CD14-positive monocyte (primary cell): ENCODE measurements around the gene AOX1. TPM values are rescaled to one million over a fixed set of nuclear protein-coding genes. Genes with fewer than 3 reads are reported as not detected.

Experiments used
- DNase-seq, 3 donors: peaks; one replicate each; pipeline ENCODE4 v3.0.0-alpha.2; 2011 to 2022
- H2AFZ ChIP-seq: 2 replicates; pipeline ENCODE4 v1.6.0; 2012; ENCODE audit warnings: mild to moderate bottlenecking, low read depth, low read length, inconsistent platforms; ENCODE audit not compliant: insufficient read depth, poor library complexity, severe bottlenecking
- H3K27ac ChIP-seq, 2 donors: 1 replicate in 1 of 2; 2 replicates in 1 of 2; pipeline ENCODE4 v1.5.1; 2012 to 2013; ENCODE audit warnings: low read length in 2 of 2, control low read depth in 1 of 2, inconsistent platforms in 1 of 2, low read depth in 1 of 2, mild to moderate bottlenecking in 1 of 2
- H3K27me3 ChIP-seq, 2 donors: one replicate each; pipeline versions ENCODE4 v1.6.0 to v1.6.1; 2011 to 2013; ENCODE audit warnings: low read length in 2 of 2; ENCODE audit not compliant: control insufficient read depth in 2 of 2, insufficient read depth in 2 of 2
- H3K36me3 ChIP-seq, 2 donors: replicated peaks in 1 of 2; 1 replicate in 1 of 2; 2 replicates in 1 of 2; pipeline versions ENCODE4 v1.5.1 to v1.6.1; 2012 to 2013; ENCODE audit warnings: low read length in 2 of 2, control low read depth in 1 of 2, inconsistent platforms in 1 of 2, mild to moderate bottlenecking in 1 of 2; ENCODE audit not compliant: insufficient read depth in 2 of 2, control insufficient read depth in 1 of 2
- H3K4me1 ChIP-seq, 2 donors: 1 replicate in 1 of 2; 2 replicates in 1 of 2; pipeline versions ENCODE4 v1.5.1 to v1.6.1; 2012 to 2013; ENCODE audit warnings: low read length in 2 of 2, control low read depth in 1 of 2, inconsistent platforms in 1 of 2, mild to moderate bottlenecking in 1 of 2, moderate library complexity in 1 of 2; ENCODE audit not compliant: insufficient read depth in 2 of 2, control insufficient read depth in 1 of 2
- H3K4me2 ChIP-seq: replicated peaks from 2 replicates; pipeline ENCODE3; 2012; ENCODE audit warnings: low read length, moderate library complexity, mild to moderate bottlenecking; ENCODE audit not compliant: poor library complexity, severe bottlenecking; ENCODE audit errors: extremely low read depth
- H3K4me3 ChIP-seq, 3 experiments: fragments of 200-600 bp in 1 of 3; sonication (generic) in 1 of 3; replicated peaks in 1 of 3; 1 replicate in 2 of 3; 2 replicates in 1 of 3; pipeline ENCODE4 v1.5.1; 2011 to 2013; ENCODE audit warnings: low read length in 3 of 3, mild to moderate bottlenecking in 3 of 3, control low read depth in 2 of 3, low read depth in 2 of 3, inconsistent platforms in 1 of 3, moderate library complexity in 1 of 3
- H3K79me2 ChIP-seq: 2 replicates; pipeline ENCODE4 v1.6.0; 2012; ENCODE audit warnings: mild to moderate bottlenecking, control low read depth, inconsistent platforms, low read length, moderate library complexity; ENCODE audit not compliant: insufficient read depth
- H3K9ac ChIP-seq: 2 replicates; pipeline ENCODE4 v1.6.0; 2017; ENCODE audit warnings: low read length, mild to moderate bottlenecking; ENCODE audit not compliant: insufficient read depth, poor library complexity, severe bottlenecking
- H3K9me3 ChIP-seq, 2 donors: replicated peaks in 1 of 2; 1 replicate in 1 of 2; 2 replicates in 1 of 2; pipeline versions ENCODE4 v1.5.1 to v1.6.1; 2012 to 2013; ENCODE audit warnings: low read length in 2 of 2, control low read depth in 1 of 2; ENCODE audit not compliant: control insufficient read depth in 1 of 2, insufficient read depth in 1 of 2
- H4K20me1 ChIP-seq: 2 replicates; pipeline ENCODE4 v1.6.0; 2012; ENCODE audit warnings: mild to moderate bottlenecking, low read length, control low read depth, moderate library complexity; ENCODE audit not compliant: insufficient read depth
- H3K27ac Mint-ChIP-seq, 7 donors: one replicate each; pipeline ENCODE4 v1.8.0; 2020; ENCODE audit warnings: mild to moderate bottlenecking in 7 of 7, mixed read lengths in 7 of 7, moderate library complexity in 6 of 7, inconsistent platforms in 2 of 7
- H3K27me3 Mint-ChIP-seq, 3 donors: one replicate each; pipeline ENCODE4 v1.8.0; 2021 to 2022; ENCODE audit warnings: low read depth in 3 of 3, mild to moderate bottlenecking in 3 of 3, mixed read lengths in 3 of 3, moderate library complexity in 3 of 3, inconsistent platforms in 1 of 3
- H3K36me3 Mint-ChIP-seq, 2 donors: one replicate each; pipeline ENCODE4 v1.8.0; 2020; ENCODE audit warnings: mixed read lengths in 2 of 2, inconsistent platforms in 1 of 2, mild to moderate bottlenecking in 1 of 2
- H3K4me1 Mint-ChIP-seq: one replicate; pipeline ENCODE4 v1.8.0; 2020; ENCODE audit warnings: mild to moderate bottlenecking, mixed read lengths
- H3K4me3 Mint-ChIP-seq, 2 donors: one replicate each; pipeline ENCODE4 v1.8.0; 2020; ENCODE audit warnings: mild to moderate bottlenecking in 2 of 2, mixed read lengths in 2 of 2, moderate library complexity in 1 of 2
- H3K9me3 Mint-ChIP-seq, 7 donors: one replicate each; pipeline ENCODE4 v1.8.0; 2020 to 2022; ENCODE audit warnings: mixed read lengths in 7 of 7, mild to moderate bottlenecking in 6 of 7, moderate library complexity in 6 of 7, inconsistent platforms in 2 of 7
- WGBS: methylation state at CpG from one replicate; pipeline ENCODE4 v1.1.5; 2013; ENCODE audit warnings: missing lambda C conversion rate; ENCODE audit not compliant: insufficient coverage; 5-methylcytosine and 5-hydroxymethylcytosine counted together
- intact Hi-C, 2 donors: fragments of 100-400 bp; cut with micrococcal nuclease; formaldehyde crosslinking; loops; one replicate each; pipeline versions ENCODE4 v1.15.0 to v1.15.1; 2023
- polyA plus RNA-seq, 3 donors: library from polyadenylated mRNA; depleted of rRNA in 1 of 3; unstranded in 2 of 3; stranded (reverse) in 1 of 3; fragments of 300-500 nt in 2 of 3; fragments of >200 nt in 1 of 3; fragmentation: Illumina TruSeq in 2 of 3; gene quantifications; 1 replicate in 2 of 3; 2 replicates in 1 of 3; pipeline ENCODE4 v1.2.3, GENCODE V29; 2012 to 2021
- TF ChIP-seq, protein P1 (sequence below): fragments of 200-600 bp; IDR thresholded peaks from one replicate; pipeline ENCODE4 v1.8.0; 2022; ENCODE audit warnings: antibody characterized with exemption, mild to moderate bottlenecking

The AOX1 gene
- polyA plus RNA-seq, 3 donors: 0.16 TPM; not detected in 2

- intact Hi-C loops: no loop called here
- Mint-ChIP-seq H3K27ac (no peak overlapping the region), H3K4me3 (no peak overlapping the region), H3K4me1 (peaks cover 38% of the 10 kb centered on the region), H3K36me3 (no peaks in the 10 kb centered on the region), H3K9me3 (peaks cover 0 to 1% (median 0%) of the 10 kb centered on the region in 7 donors), H3K27me3 (no peaks in the 10 kb centered on the region)
- H3K79me2 ChIP-seq: no peaks in the 10 kb centered on the region
- no peaks in the 10 kb centered on the region for H4K20me1 ChIP-seq
- H3K9me3 ChIP-seq: no peaks in the 10 kb centered on the region
- no peak overlapping the region for H3K4me3 ChIP-seq
- no peak overlapping the region for H2AFZ ChIP-seq
- no peak overlapping the region for H3K4me2 ChIP-seq
- H3K27ac ChIP-seq: no peak overlapping the region
- peaks cover 24% of the 10 kb centered on the region in 2 donors for H3K4me1 ChIP-seq
- H3K27me3 ChIP-seq: no peaks in the 10 kb centered on the region
- TF ChIP-seq, protein P1, sequence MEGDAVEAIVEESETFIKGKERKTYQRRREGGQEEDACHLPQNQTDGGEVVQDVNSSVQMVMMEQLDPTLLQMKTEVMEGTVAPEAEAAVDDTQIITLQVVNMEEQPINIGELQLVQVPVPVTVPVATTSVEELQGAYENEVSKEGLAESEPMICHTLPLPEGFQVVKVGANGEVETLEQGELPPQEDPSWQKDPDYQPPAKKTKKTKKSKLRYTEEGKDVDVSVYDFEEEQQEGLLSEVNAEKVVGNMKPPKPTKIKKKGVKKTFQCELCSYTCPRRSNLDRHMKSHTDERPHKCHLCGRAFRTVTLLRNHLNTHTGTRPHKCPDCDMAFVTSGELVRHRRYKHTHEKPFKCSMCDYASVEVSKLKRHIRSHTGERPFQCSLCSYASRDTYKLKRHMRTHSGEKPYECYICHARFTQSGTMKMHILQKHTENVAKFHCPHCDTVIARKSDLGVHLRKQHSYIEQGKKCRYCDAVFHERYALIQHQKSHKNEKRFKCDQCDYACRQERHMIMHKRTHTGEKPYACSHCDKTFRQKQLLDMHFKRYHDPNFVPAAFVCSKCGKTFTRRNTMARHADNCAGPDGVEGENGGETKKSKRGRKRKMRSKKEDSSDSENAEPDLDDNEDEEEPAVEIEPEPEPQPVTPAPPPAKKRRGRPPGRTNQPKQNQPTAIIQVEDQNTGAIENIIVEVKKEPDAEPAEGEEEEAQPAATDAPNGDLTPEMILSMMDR: no peak
- 100% methylated on average over 1 of the region's 1 CpG for WGBS
- H3K36me3 ChIP-seq: no peaks in the 10 kb centered on the region
- no peak for DNase-seq
- no peak overlapping the region for H3K9ac ChIP-seq
Measured at GRCh38 chr2:200622106-200622505, 36.3 kb downstream of the AOX1 start.

DNA sequence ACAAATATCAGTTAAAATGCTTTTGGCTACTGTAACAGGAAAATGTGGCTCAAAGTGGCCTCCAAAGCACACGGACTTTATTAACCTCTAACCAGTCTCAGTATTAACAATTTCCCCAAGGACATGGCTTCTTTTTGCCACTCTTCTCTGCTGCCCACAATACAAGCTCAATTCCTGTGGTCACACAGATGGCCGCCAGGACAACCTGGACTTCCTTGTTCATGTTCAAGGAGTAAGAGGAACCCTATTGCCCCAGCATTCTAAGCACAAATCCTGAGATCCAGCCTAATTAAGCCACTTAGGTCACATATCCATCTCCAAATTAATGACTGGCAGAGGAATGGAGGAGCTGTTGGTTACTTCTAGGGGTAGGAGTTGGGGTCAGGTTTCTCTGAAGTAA lies 38.2 kb downstream of the AOX1 start:
- no peak overlapping the region for H3K4me3 ChIP-seq
- H3K36me3 Mint-ChIP-seq: no peaks in the 10 kb centered on the region
- no peak overlapping the region for H3K9ac ChIP-seq
- peaks cover 14 to 15% of the 10 kb centered on the region in 2 donors for H3K4me1 ChIP-seq
- H4K20me1 ChIP-seq: no peaks in the 10 kb centered on the region
- H3K4me1 Mint-ChIP-seq: peaks cover 23% of the 10 kb centered on the region
- no peaks in the 10 kb centered on the region for H3K36me3 ChIP-seq
- WGBS: 45% methylated on average over 1 of the region's 2 CpGs
- no peak overlapping the region for H3K27ac ChIP-seq
- no peaks in the 10 kb centered on the region for H3K27me3 ChIP-seq
- H2AFZ ChIP-seq: peak overlapping the region; percentile 26
- no peaks in the 10 kb centered on the region for H3K79me2 ChIP-seq
- peak overlapping the region in 1 of 7 donors; percentile 26 for H3K27ac Mint-ChIP-seq
- H3K9me3 ChIP-seq: no peaks in the 10 kb centered on the region
- intact Hi-C loops: no loop called here
- no peak overlapping the region for H3K4me2 ChIP-seq
- H3K4me3 Mint-ChIP-seq: no peak overlapping the region
- peaks cover 0 to 1% (median 0%) of the 10 kb centered on the region in 7 donors for H3K9me3 Mint-ChIP-seq
- H3K27me3 Mint-ChIP-seq: no peaks in the 10 kb centered on the region
- peak in 1 of 3 donors; percentile 17 for DNase-seq
- TF ChIP-seq, protein P1: no peak
